Left ventricle myocardium inferior (tissue), 1 donor: ENCODE measurements around the gene DICER1. TPM values are rescaled to one million over a fixed set of nuclear protein-coding genes. Genes with fewer than 3 reads are reported as not detected.

Experiments
- DNase-seq: peaks from one replicate; pipeline ENCODE4 v3.0.0-alpha.2; 2020
- H3K27ac ChIP-seq: fragments of 200-600 bp; replicated peaks from 2 replicates; pipeline ENCODE4 v1.8.0; 2021
- H3K27me3 ChIP-seq: fragments of 200-600 bp; 2 replicates; pipeline ENCODE4 v1.8.0; 2021; ENCODE audit warnings: low read depth
- H3K36me3 ChIP-seq: fragments of 200-600 bp; 2 replicates; pipeline ENCODE4 v1.8.0; 2021
- H3K4me1 ChIP-seq: fragments of 200-600 bp; 2 replicates; pipeline ENCODE4 v1.8.0; 2021
- H3K4me3 ChIP-seq: fragments of 200-600 bp; 2 replicates; pipeline ENCODE4 v1.8.0; 2021; ENCODE audit warnings: mild to moderate bottlenecking, moderate library complexity
- H3K9me3 ChIP-seq: fragments of 200-600 bp; replicated peaks from 2 replicates; pipeline ENCODE4 v1.8.0; 2021
- CTCF ChIP-seq: fragments of 200-600 bp; IDR thresholded peaks from 2 replicates; pipeline ENCODE4 v1.8.0; 2021; ENCODE audit warnings: antibody characterized with exemption, mild to moderate bottlenecking, borderline replicate concordance
- intact Hi-C: fragments of 100-400 bp; cut with micrococcal nuclease; formaldehyde crosslinking; loops from one replicate; pipeline ENCODE4 v1.11.0; 2022
- total RNA-seq: library from RNA; stranded (reverse); fragmentation: NEBNext Ultra II Directional; extraction: Animal tissue kit (Norgen Biotek cat#: 25700); gene quantifications from one replicate; pipeline ENCODE4 v1.2.1, GENCODE V29; 2021
- donor health status: DM: no; HTN: yes; CAD: no; lungs with severe emphysema.

DICER1 gene
- total RNA-seq, 1 donor from 2014 or later = 22.1 TPM

GRCh38 chr14:95087619-95088018, 69.7 kb downstream of the DICER1 start:
- Histone ChIP-seq H3K4me3 (no peak overlapping the region), H3K9me3 (no peaks in the 10 kb centered on the region), H3K27me3 (no peaks in the 10 kb centered on the region), H3K4me1 (peaks cover under 1% of the 10 kb centered on the region), H3K36me3 (peaks cover 78% of the 10 kb centered on the region), H3K27ac (no peak overlapping the region)
- intact Hi-C loops = no loop called here
- no peak for TF ChIP-seq CTCF
- DNase-seq = no peak

- DNase-seq = no peak
- Histone ChIP-seq H3K36me3 (peaks cover 58% of the 10 kb centered on the region), H3K27me3 (no peaks in the 10 kb centered on the region)
These were observed 72.0 kb downstream of the DICER1 start for GRCh38 chr14:95085321-95085720.

GRCh38 chr14:95078867-95079266, 78.5 kb downstream of the DICER1 start:
- TF ChIP-seq CTCF = no peak
- peaks cover 34% of the 10 kb centered on the region for H3K27me3 ChIP-seq
- no peaks in the 10 kb centered on the region for H3K4me1 ChIP-seq
- no peaks in the 10 kb centered on the region for H3K36me3 ChIP-seq
- intact Hi-C loops = no loop called here
- peaks cover 1% of the 10 kb centered on the region for H3K9me3 ChIP-seq
- DNase-seq = no peak
- no peak overlapping the region for H3K4me3 ChIP-seq
- no peak overlapping the region for H3K27ac ChIP-seq

More at GRCh38 chr14:95085321-95085720, 72.0 kb downstream of the DICER1 start:
- Histone ChIP-seq H3K9me3 (no peaks in the 10 kb centered on the region), H3K27ac (no peak overlapping the region), H3K4me3 (no peak overlapping the region), H3K4me1 (no peaks in the 10 kb centered on the region)
- intact Hi-C loops = no loop called here
- no peak for TF ChIP-seq CTCF

- Histone ChIP-seq H3K27ac (no peak overlapping the region), H3K27me3 (peaks cover 38% of the 10 kb centered on the region), H3K4me1 (no peaks in the 10 kb centered on the region), H3K9me3 (peaks cover 6% of the 10 kb centered on the region), H3K36me3 (no peaks in the 10 kb centered on the region), H3K4me3 (no peak overlapping the region)
- no peak for DNase-seq
- TF ChIP-seq CTCF = no peak
- intact Hi-C loops = no loop called here
These were observed 80.0 kb downstream of the DICER1 start for GRCh38 chr14:95077345-95077744.

- Histone ChIP-seq H3K4me3 (no peak overlapping the region), H3K9me3 (peaks cover 6% of the 10 kb centered on the region), H3K4me1 (no peaks in the 10 kb centered on the region), H3K27ac (no peak overlapping the region), H3K36me3 (no peaks in the 10 kb centered on the region), H3K27me3 (peaks cover 49% of the 10 kb centered on the region)
- intact Hi-C loops = no loop called here
- no peak for DNase-seq
- TF ChIP-seq CTCF = no peak
These were observed 81.5 kb downstream of the DICER1 start for GRCh38 chr14:95075789-95076188.

GRCh38 chr14:95073947-95074346, 83.4 kb downstream of the DICER1 start:
- Histone ChIP-seq H3K27me3 (peaks cover 66% of the 10 kb centered on the region), H3K4me1 (no peaks in the 10 kb centered on the region), H3K4me3 (no peak overlapping the region), H3K9me3 (peaks cover 6% of the 10 kb centered on the region), H3K27ac (no peak overlapping the region), H3K36me3 (no peaks in the 10 kb centered on the region)
- no peak for DNase-seq
- no peak for TF ChIP-seq CTCF
- intact Hi-C loops = no loop called here
